SK-N-SH treated with all-trans-retinoic acid at 6 μM for 48 hours (cell line): ENCODE measurements around the gene CPPED1.

Experiments used
- ARNTL ChIP-seq: fragments of 450-650 bp; formaldehyde crosslinking; IDR thresholded peaks from 2 replicates; pipeline ENCODE4 v1.5.0; 2020; ENCODE audit warnings: low read depth, mild to moderate bottlenecking, moderate library complexity, borderline replicate concordance
- CSDC2 ChIP-seq: fragments of 250-450 bp; sonication (Bioruptor Pico); IDR thresholded peaks from 2 replicates; pipeline ENCODE4 v1.5.0; 2020; ENCODE audit warnings: mild to moderate bottlenecking, moderate library complexity
- ESRRG ChIP-seq: fragments of 250-450 bp; sonication (Bioruptor Pico); IDR thresholded peaks from 2 replicates; pipeline ENCODE4 v1.6.1; 2021; ENCODE audit warnings: mild to moderate bottlenecking
- ISL1 ChIP-seq: fragments of 250-450 bp; sonication (Bioruptor Pico); IDR thresholded peaks from 2 replicates; pipeline ENCODE4 v2.1.2; 2022; ENCODE audit warnings: mild to moderate bottlenecking, moderate library complexity
- OSR1 ChIP-seq: fragments of 250-450 bp; sonication (Bioruptor Pico); IDR thresholded peaks from 2 replicates; pipeline ENCODE4 v1.8.0; 2022; ENCODE audit warnings: moderate library complexity, mild to moderate bottlenecking, inconsistent platforms
- POU6F1 ChIP-seq: fragments of 250-450 bp; sonication (Bioruptor Pico); IDR thresholded peaks from 2 replicates; pipeline ENCODE4 v1.8.0; 2021; ENCODE audit warnings: low read depth, mild to moderate bottlenecking, moderate library complexity, borderline replicate concordance
- PPARA ChIP-seq: fragments of 250-450 bp; sonication (Bioruptor Pico); IDR thresholded peaks from 2 replicates; pipeline ENCODE4 v1.5.0; 2020; ENCODE audit warnings: mild to moderate bottlenecking, borderline replicate concordance
- RARB ChIP-seq: fragments of 250-450 bp; sonication (Bioruptor Pico); IDR thresholded peaks from 2 replicates; pipeline ENCODE4 v1.8.0; 2021; ENCODE audit warnings: mild to moderate bottlenecking, moderate library complexity
- TCF4 ChIP-seq: fragments of 250-450 bp; sonication (Bioruptor Pico); IDR thresholded peaks from 2 replicates; pipeline ENCODE4 v1.8.0; 2021; ENCODE audit warnings: mild to moderate bottlenecking, moderate library complexity, borderline replicate concordance
- ZFP3 ChIP-seq: fragments of 250-450 bp; sonication (Bioruptor Pico); IDR thresholded peaks from 2 replicates; pipeline ENCODE4 v1.5.0; 2020; ENCODE audit warnings: mild to moderate bottlenecking, moderate library complexity
- ZNF8 ChIP-seq: fragments of 450-650 bp; formaldehyde crosslinking; IDR thresholded peaks from 2 replicates; pipeline ENCODE4 v1.5.0; 2020; ENCODE audit warnings: mild to moderate bottlenecking, moderate library complexity
- TF ChIP-seq, protein P1 (sequence below): fragments of 250-450 bp; sonication (Bioruptor Pico); IDR thresholded peaks from 2 replicates; pipeline ENCODE4 v1.8.0; 2020; ENCODE audit warnings: mild to moderate bottlenecking, moderate library complexity, borderline replicate concordance
- TF ChIP-seq, protein P2 (sequence below): fragments of 250-450 bp; sonication (Bioruptor Pico); IDR thresholded peaks from 2 replicates; pipeline ENCODE4 v1.5.1; 2021; ENCODE audit warnings: mild to moderate bottlenecking, moderate library complexity
- TF ChIP-seq, protein P3 (sequence below): fragments of 250-450 bp; sonication (Bioruptor Pico); IDR thresholded peaks from 2 replicates; pipeline ENCODE4 v1.5.0; 2020; ENCODE audit warnings: mild to moderate bottlenecking, moderate library complexity

GRCh38 chr16:12618515-12618914 lies 185.2 kb downstream of the CPPED1 start:
- TF ChIP-seq, protein P1, sequence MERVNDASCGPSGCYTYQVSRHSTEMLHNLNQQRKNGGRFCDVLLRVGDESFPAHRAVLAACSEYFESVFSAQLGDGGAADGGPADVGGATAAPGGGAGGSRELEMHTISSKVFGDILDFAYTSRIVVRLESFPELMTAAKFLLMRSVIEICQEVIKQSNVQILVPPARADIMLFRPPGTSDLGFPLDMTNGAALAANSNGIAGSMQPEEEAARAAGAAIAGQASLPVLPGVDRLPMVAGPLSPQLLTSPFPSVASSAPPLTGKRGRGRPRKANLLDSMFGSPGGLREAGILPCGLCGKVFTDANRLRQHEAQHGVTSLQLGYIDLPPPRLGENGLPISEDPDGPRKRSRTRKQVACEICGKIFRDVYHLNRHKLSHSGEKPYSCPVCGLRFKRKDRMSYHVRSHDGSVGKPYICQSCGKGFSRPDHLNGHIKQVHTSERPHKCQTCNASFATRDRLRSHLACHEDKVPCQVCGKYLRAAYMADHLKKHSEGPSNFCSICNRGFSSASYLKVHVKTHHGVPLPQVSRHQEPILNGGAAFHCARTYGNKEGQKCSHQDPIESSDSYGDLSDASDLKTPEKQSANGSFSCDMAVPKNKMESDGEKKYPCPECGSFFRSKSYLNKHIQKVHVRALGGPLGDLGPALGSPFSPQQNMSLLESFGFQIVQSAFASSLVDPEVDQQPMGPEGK (CRISPR knock-in tag), result no peak
- TF ChIP-seq, protein P2, sequence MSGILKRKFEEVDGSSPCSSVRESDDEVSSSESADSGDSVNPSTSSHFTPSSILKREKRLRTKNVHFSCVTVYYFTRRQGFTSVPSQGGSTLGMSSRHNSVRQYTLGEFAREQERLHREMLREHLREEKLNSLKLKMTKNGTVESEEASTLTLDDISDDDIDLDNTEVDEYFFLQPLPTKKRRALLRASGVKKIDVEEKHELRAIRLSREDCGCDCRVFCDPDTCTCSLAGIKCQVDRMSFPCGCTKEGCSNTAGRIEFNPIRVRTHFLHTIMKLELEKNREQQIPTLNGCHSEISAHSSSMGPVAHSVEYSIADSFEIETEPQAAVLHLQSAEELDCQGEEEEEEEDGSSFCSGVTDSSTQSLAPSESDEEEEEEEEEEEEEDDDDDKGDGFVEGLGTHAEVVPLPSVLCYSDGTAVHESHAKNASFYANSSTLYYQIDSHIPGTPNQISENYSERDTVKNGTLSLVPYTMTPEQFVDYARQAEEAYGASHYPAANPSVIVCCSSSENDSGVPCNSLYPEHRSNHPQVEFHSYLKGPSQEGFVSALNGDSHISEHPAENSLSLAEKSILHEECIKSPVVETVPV (CRISPR knock-in tag), result no peak
- TF ChIP-seq POU6F1, result no peak
- TF ChIP-seq OSR1, result no peak
- no peak for TF ChIP-seq CSDC2 (CRISPR knock-in tag)
- TF ChIP-seq ISL1 (CRISPR knock-in tag), result no peak
- TF ChIP-seq PPARA, result no peak
- no peak for TF ChIP-seq ZNF8 (CRISPR knock-in tag)
- TF ChIP-seq, protein P3, sequence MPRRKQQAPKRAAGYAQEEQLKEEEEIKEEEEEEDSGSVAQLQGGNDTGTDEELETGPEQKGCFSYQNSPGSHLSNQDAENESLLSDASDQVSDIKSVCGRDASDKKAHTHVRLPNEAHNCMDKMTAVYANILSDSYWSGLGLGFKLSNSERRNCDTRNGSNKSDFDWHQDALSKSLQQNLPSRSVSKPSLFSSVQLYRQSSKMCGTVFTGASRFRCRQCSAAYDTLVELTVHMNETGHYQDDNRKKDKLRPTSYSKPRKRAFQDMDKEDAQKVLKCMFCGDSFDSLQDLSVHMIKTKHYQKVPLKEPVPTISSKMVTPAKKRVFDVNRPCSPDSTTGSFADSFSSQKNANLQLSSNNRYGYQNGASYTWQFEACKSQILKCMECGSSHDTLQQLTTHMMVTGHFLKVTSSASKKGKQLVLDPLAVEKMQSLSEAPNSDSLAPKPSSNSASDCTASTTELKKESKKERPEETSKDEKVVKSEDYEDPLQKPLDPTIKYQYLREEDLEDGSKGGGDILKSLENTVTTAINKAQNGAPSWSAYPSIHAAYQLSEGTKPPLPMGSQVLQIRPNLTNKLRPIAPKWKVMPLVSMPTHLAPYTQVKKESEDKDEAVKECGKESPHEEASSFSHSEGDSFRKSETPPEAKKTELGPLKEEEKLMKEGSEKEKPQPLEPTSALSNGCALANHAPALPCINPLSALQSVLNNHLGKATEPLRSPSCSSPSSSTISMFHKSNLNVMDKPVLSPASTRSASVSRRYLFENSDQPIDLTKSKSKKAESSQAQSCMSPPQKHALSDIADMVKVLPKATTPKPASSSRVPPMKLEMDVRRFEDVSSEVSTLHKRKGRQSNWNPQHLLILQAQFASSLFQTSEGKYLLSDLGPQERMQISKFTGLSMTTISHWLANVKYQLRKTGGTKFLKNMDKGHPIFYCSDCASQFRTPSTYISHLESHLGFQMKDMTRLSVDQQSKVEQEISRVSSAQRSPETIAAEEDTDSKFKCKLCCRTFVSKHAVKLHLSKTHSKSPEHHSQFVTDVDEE (CRISPR knock-in tag), result no peak
- no peak for TF ChIP-seq TCF4
- no peak for TF ChIP-seq ESRRG (CRISPR knock-in tag)
- no peak for TF ChIP-seq RARB
- TF ChIP-seq ARNTL (CRISPR knock-in tag), result no peak
- TF ChIP-seq ZFP3 (CRISPR knock-in tag), result no peak
